NAMALWA (cell line): Measurements from ENCODE around the gene WDR18.
A peak's percentile ranks its signal among the peaks of the same experiment; 100 is the strongest.
"Not testable (repeated sequence)": the region's sequence is repeated elsewhere in the genome, so short reads cannot be mapped to it uniquely, and the experiment has no call there.

Experiments
- DNase-seq: peaks from one replicate; pipeline ENCODE4 v3.0.0-alpha.2; 2015; ENCODE audit warnings: low spot score

WDR18 gene

DNA sequence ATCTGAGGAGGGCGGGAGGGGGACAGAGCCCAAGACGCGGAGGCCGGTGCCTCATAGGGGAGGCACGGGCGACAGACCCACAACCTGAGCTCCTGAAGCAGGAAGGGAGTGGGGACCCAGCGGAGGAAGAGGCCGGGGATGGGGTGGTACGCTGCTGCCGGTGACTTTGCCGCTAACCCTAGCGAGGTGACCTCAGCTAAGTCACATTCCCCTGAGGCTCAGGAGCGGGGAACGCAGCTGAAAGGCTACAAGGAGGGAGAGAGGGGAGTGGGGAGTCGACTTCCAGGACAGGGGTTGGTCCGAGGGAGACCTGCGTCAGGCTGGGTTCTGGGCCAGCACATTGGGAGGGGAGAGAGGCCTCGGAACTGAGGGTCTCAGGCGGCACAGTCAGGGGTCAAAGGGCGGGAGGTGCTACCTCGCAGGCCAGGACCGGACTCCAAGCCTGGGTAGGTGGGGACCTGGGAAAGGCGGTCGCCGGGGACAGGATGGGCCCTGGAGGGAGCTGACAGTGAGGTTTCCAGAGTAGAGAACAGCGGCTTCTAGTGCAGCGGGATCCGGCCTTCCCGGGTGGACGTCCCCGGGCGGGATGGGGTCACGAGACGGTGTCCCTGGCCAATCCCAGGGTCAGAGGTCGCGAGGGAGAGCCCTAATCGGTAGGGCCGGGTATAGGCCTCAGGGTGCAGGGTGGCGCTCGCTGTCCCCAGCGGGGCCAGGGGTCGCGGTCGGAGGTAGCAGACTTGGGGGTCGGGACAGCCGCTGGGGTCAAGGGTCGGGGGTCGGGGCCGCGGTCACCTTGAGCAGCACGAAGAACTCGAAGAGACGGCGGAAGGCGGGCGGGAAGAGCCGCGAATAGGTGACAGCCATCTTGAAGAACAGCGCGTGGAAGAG, 36.1 kb downstream of the WDR18 start:
- DNase-seq: peak; percentile 47

DNA sequence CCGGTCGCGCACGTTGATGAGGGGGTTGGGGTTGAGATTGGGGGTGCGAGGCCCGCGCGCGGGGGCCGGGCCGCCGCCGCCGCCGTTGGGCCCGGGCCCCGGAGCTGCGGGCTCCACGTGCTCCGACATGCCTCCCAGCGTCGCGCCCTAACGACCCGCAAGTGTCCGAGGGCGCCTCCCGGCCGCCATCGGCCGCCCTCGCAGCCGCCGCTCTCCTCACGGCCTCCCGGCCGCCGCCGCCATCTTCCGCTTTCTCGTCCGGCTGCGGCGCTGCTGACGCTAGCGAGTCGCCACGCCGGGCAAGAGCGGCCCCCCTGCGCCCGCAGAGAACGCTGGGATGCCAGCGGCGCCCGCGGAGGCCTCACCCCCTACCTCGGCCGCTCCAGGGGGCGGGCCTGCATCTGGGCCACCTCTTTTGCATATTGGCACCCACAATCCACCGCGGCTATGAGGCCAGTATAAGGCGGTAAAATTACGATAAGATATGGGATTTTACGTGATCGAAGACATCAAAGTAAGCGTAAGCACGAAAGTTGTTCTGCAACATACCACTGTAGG, 36.8 kb downstream of the WDR18 start, which contains the start of gene TMEM259:
Gene TMEM259, minus strand, starts transcription at position 256 of the 558 bp plus-strand sequence. Its CDS starts 127 bp downstream, at position 129.
- DNase-seq: peak; percentile 97

DNA sequence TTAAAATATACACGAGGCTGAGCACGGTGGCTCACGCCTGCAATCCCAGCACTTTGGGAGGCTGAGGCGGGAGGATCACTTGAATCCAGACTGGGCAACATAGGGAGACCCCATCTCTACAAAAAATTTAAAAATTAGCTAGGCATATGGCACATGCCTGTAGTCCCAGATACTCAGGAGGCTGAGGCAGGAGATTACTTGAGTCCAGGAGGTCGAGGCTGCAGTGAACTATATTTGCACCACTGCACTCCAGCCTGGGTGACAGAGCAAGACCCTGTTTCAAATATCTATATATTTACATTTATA, 39.7 kb downstream of the WDR18 start:
- not testable (repeated sequence) for DNase-seq

DNA sequence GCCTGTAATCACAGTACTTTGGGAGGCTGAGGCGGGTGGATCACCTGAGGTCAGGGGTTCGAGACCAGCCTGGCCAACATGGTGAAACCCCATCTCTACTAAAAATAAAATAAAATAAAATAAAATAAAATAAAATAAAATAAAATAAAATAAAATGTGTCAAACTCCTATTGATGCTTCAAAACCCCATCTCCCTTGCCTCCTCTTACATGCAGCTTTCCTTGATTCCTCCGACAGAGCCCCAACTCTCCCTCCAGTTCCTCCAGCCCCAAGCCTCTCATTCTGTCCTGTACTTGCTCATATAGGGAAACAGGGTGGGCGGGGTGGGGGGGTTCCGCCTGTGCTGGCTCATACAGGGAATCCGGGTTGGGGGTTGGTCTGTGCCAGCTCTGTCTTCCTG, 40.9 kb downstream of the WDR18 start:
- not testable (repeated sequence) for DNase-seq

DNA sequence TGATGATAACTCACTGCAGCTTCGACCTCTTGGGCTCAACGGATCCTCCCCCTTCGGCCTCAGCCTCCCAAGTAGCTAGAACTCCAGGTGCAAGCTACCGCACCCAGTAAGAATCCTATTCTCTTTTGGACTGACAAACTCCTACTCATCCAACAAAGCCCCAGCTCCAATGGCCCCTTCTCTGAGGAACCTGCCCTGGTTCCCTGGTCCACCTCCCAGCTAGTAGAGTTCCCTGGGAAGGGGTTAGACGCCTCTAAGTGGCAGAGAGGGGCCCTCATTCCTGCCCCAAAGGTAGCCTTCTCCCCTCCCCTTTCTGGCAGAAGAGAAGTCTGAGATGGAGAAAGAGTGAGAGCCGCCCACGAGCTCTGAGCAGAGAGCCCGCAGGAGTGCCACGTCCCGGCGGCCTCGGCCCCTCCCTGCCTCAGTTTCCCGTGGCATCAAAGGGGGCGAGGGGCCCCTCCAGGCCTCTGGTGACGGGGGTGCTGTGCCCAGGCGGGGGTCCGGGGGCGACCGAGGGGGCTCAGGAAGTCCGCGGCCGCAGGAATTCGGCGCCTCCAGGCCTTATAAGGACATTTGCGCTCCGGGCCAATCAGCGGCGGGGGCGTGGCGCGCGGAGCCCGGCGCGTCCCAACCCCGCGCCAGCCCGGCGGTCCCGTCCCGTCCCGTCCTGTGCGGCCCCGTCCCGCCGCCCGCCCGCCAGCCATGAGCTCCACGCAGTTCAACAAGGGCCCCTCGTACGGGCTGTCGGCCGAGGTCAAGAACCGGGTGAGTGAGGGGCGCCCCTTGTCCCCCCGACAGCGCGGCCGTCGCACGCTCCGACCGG, 42.0 kb downstream of the WDR18 start, which contains the start of gene CNN2:
Gene CNN2, plus strand, starts transcription at position 649 of the 823 bp plus-strand sequence. Its CDS starts 54 bp downstream, at position 703.
- DNase-seq: peak; percentile 59

DNA sequence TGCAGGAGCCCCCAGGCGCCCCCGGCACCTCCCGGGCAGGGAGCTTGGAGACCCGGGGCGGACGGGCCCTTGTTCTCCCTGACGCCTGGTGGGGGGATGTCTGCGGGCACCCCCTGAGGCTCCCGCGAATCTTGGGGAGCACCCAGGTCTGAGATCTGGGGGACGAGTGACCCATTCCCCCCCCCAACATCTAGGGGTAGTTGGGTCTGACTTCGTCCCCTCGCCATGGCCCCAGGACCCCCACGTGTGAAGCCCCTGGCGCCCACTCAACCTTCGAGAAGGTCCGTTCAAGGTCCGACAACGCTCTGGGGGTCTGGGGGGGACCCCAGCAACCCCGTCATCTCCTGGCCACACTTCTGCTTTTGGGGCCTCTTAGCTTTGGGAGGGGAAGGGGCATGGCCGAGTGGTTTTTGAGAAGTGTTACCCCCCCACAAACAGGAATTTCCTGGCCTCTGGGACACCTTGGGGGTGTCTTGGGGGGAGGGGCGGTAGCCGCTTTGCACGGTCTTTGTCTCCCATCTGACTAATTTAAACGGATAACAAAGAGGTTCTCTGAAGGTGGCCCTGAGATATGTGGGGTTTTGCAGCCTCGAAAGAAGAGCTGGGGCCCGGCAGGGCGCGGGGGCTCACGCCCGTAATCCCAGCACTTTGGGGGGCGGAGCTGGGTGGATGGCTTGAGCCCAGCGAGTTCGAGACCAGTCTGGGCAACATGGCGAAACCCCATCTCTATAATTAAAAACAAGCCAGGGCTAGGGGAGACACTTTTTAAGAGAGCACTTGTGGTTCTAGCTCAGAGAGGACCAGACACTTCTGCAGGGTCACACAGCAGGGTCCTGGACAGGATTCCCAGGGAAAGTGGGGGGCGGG, 42.9 kb downstream of the WDR18 start:
- peak; percentile 71 for DNase-seq

DNA sequence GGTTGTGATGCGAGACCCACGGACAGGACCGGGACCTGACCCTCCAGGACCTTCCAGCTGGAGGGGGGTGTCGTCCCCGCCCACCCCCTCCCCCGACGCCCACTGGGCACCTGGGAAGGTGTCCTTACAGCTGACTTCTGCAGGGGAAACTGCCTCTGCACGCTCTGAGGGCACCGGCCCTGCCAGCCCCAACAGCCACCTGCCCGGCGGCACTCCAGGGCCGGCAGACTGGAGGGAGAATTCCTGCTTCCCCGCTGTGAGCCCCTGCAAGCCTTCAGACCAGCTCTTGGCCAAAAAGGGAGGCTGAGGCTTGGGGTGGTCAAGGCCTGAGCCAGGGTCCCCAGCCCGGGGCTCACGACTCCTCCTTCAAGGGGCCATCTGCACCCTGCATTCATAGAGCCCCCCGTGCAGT, 43.5 kb downstream of the WDR18 start:
- peak; percentile 51 for DNase-seq

DNA sequence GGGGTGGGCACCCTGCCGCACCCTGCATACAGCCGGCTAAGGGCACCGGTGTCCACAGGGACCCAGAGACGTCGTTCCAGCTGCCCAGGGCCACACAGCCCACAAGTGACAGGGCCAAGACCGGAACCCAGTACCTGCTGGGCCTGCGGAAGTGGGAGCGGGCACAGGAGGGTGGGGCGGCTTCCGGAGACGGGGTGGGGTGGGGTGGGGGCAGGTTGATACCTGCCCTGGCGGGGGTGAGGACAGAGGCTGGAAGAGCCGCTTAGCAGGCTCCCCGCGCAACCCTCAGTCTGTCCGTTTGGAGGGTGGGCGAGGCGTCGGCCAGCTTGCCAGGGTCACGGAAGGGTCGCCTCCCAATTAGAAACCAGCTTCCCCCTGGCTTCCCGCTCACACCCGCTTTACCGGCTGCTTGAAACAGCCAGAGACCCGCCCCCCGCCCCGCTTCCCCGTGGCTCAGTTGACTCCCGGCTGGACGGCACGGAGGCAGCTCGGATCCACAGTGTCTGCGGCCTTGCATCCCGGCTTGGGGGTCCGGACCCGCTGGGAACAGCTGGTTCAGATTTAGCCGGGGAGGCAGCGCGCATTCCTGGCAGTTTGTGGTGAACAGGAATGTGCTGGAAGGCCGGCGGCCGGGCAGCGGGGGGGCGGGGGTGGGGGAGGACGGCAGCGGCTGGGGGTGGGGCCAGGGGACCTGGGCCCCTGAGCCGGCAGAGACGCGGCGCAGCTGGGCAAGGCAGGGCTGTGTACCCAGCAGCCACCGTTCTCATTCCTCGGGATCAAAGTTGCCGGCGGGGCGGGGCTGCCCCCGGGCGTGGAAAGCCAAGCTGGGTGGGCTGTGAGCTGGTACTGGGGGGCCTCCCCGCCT, 44.1 kb downstream of the WDR18 start:
- peak; percentile 53 for DNase-seq

DNA sequence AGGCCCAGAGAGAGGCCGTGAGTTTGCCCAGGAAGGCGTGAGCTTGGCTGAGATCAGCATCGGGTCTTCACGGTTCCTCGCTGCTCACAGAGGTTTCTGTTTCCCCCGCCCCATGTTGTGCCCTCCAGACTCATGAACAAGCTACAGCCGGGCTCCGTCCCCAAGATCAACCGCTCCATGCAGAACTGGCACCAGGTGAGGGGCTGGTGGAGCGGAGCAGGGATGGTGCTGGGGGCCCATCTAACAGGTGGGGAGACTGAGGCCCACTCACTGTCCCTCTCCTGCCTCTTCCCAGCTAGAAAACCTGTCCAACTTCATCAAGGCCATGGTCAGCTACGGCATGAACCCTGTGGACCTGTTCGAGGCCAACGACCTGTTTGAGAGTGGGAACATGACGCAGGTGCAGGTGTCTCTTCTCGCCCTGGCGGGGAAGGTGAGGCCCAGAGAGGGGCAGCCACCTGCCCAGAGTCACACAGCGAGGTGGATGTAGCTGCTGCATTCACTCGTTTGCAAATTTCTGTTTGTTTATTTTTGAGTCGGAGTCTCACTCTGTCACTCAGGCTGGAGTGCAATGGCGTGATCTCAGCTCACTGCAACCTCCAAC, 48.2 kb downstream of the WDR18 start:
- DNase-seq: no peak

DNA sequence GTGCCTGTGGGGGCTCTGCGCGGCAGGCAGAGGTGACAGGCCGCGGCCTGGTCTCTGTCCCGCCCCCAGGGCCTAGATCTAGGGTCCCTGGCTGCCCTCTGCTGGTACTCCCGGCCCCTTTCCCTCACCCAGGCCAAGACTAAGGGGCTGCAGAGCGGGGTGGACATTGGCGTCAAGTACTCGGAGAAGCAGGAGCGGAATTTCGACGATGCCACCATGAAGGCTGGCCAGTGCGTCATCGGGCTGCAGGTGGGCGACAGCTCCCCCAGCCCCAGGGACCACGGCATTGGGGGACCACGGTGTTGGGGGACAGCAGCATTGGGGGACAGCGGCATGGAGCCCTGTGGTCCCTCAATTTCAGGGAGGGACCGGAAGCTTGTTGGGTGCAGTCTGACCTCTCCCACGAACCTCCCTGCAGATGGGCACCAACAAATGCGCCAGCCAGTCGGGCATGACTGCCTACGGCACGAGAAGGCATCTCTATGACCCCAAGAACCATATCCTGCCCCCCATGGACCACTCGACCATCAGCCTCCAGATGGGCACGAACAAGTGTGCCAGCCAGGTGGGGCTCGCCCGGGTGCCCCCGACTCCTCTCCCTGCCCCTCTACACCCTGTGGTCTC, 52.0 kb downstream of the WDR18 start:
- no peak for DNase-seq

DNA sequence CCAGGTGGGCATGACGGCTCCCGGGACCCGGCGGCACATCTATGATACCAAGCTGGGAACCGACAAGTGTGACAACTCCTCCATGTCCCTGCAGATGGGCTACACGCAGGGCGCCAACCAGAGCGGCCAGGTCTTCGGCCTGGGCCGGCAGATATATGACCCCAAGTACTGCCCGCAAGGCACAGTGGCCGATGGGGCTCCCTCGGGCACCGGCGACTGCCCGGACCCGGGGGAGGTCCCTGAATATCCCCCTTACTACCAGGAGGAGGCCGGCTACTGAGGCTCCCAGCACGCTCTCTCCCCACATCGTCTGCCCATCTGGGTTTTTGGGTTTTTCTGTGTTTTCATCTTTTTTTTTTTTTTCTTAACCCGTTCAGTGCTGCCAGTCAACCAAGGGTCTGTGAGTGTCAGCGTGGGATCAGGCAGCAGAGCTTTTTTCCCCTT, 53.5 kb downstream of the WDR18 start:
- peak; percentile 69 for DNase-seq

DNA sequence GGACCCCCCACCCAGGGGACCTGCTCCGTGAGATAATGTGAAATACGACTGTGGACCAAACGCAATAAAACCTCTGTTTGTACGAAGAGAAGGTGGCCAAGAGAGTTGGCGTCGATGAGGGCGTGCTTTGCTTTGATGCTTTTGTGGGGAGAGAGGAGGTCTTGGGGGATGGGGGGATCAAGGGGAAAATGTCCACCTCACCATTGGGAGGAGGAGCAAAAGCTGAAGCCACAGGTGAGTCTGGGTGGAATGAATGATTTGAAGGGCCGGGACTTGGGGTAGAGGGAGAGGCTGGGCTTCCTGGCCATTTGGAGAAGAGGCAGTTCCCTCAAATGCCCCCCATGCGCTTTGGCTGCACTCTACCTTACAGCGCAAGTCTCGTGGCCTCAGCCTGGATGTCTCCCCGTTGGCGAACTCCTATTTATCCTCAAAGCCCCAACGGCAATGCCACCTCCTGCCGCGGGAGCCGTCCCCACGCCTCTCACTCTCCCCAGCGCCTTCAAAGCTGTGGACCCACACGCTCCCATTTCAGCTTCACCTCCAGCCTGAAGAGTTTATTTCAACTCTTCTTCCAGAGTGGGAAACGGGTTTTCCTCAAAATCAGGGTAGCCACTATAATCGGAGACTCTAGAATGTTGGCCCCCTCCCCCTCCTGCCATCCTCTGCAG, 55.0 kb downstream of the WDR18 start:
- peak; percentile 35 for DNase-seq

DNA sequence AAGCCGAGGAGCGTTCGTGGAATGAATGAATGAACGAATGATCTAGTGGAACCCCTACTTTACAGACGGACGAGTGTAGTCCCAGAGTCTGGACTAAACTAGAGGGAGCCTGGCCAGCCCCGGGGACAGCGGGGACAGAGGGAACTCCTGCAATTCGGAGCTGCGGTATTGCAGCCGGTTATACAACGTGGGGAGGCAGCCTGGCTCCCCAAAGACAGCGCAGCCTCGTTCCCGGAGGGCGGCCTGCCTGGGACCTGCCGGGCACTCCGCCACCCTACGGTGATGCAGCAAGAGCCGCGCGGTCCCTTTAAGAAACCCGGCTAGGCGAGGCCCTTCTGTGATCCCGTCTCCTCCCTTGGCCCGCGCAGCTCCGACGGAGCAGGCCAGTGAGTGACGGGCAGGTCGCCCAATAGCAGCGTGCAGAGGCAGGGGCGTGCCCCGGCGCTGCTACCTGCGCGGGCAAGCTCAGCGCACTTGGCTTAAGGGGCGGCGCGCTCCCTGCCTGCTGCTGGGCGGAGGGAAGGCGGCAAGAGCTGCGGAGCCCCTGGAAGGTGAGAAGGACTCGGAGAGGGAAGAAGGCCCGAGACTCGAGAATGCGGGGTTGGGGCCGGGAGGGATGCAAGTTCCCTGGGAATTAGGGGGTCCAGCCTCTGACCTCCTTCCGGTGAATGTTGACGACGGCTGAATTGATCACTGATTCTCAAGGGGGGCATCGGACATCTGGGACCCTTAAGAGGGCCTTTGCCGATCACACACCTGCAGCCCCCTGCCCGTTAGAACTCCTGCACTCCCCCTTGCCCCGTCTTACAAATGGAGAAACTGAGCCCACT, 55.7 kb downstream of the WDR18 start, which contains the start of gene ABCA7:
Gene ABCA7, plus strand, starts transcription at position 462 of the 830 bp plus-strand sequence. CDS start 1,255 bp downstream, outside the sequence.
- DNase-seq: peak; percentile 98

DNA sequence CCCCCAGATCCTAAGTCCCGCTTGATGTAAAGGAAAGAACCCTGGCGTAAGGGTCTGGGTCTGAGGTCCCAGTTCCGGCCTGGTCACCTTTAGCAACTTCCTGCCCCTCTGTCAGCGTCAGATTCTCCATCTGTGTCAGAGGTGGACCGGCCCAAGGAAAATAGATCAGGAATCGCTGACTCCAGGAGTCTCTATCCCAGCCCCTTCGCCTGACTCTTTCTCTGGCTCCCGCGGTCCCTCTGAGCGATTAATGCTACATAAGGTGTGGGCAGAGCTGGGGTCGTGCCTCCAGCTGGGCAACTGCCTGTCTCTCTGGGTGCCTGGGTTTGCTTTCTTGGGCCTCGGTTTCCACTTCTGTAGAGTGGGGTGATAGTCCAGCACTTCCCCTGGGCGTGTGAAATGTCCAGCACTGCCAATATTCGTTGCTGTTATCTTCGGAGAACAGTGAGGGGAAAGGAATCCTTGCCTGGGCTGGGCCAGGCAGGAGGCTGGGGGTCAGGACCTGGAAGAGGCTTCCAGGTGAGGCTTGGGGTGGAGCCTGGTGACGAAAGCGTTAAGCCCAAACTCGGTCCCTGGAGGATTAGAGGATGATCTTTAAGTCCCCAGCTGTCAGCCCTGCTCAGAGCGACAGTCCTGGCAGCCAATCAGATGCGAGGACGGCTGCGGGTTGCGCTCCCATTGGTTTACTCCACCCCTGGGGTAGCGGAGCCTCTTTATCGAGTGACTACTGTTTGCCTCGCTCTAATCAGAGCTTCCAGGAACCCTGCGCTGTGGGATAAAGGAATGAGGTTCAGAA, 56.5 kb downstream of the WDR18 start:
- DNase-seq: peak; percentile 97

DNA sequence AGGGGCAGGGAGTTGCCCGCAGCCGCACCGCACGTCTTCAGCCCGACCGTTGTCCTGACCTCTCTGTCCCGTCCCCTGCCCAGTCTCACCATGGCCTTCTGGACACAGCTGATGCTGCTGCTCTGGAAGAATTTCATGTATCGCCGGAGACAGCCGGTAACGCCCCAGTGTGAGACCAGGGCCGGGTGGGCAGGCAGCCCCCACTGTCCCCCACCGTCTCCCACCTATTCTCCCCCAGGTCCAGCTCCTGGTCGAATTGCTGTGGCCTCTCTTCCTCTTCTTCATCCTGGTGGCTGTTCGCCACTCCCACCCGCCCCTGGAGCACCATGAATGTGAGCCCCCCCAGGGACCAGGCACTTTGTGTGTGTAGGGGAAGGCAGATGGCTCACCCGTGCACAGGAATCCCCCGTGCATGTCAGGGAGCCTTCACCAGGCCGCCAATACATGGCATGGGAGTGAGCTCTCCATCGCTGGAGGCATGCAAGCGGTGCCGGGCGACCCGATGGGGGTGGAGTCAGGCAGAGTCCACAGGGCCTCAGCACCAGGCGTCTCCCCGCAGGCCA, 57.2 kb downstream of the WDR18 start:
- DNase-seq: peak; percentile 31

DNA sequence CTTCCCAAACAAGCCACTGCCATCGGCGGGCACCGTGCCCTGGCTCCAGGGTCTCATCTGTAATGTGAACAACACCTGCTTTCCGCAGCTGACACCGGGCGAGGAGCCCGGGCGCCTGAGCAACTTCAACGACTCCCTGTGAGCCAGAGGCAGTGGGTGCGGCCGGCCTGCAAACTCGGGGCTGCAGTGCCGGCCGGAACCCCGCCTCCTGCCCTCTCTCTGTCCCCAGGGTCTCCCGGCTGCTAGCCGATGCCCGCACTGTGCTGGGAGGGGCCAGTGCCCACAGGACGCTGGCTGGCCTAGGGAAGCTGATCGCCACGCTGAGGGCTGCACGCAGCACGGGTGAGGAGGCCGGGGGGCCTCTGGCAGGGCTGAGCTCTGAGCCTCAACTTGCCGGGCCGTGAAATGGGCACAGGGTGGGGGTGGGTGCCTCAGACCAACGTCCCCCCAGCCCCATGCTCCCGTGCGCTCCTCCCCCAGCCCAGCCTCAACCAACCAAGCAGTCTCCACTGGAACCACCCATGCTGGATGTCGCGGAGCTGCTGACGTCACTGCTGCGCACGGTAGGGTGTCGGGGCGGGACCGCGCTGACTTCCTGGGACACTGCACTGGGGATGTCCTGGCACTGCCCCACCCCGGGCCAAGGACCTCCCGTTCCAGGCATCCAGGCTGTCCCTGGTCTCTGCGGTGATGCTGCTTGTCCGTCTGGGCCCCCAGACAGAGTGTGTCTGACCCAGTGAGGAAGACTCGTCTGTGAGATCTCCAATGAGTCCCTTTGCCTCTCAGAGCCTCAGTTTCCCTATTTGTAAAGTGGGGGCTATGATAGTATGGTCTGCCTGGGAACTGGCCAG, 57.9 kb downstream of the WDR18 start:
- no peak for DNase-seq
